ENCODE measurements around the gene DPP10.

- TF ChIP-seq SMC3 (IDR thresholded peaks at IDR 0.05; ENCODE audit: borderline replicate concordance, low read length) (no peak), BCL11A (IDR thresholded peaks at IDR 0.05; ENCODE audit: low read depth, low read length) (no peak), POLR2AphosphoS5 (IDR thresholded peaks at IDR 0.05; ENCODE audit: low read length) (no peak), ZSCAN29 (IDR thresholded peaks at IDR 0.05) (no peak), BCL3 (IDR thresholded peaks at IDR 0.05; ENCODE audit: borderline replicate concordance, insufficient read depth, low read depth, low read length, poor library complexity, severe bottlenecking) (no peak)
Measured at GRCh38 chr2:114684403-114684802, 242.0 kb downstream of the DPP10 start.

Measured in GM12878 (cell line).